ENCODE measurements around the gene USH1G.

USH1G gene

DNA sequence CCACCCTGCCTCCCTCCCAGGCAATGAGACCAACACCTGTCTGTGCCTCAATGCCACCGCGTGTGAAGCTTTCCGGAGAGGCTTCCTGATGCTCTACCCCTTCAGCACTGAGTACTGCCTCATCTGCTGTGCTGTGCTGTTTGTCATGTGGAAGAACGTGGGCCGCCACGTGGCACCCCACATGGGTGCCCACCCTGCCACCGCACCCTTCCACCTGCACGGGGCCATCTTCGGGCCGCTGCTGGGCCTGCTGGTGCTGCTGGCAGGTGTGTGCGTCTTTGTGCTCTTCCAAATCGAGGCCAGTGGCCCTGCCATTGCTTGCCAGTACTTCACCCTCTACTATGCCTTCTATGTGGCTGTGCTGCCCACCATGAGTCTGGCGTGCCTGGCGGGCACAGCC lies 23.6 kb upstream of the USH1G start:
- TF ChIP-seq EZH2 (optimal IDR thresholded peaks at IDR 0.05; ENCODE audit: low read depth, low read length) (no peak), CTCF (IDR thresholded peaks at IDR 0.05; ENCODE audit: low read length) (no peak), EZH2phosphoT487 (IDR thresholded peaks at IDR 0.05; ENCODE audit: low read length) (no peak)
- DNase-seq, result no peak
- no peak overlapping the region for H3K9ac ChIP-seq (ENCODE audit: low read length)
- H3K4me2 ChIP-seq (ENCODE audit: low read depth, low read length), result no peak overlapping the region
- H3K9me2 ChIP-seq (replicated peaks; ENCODE audit: insufficient read depth, low read length), result no peaks in the 10 kb centered on the region
- H3F3A ChIP-seq (ENCODE audit: insufficient read depth, low read length), result no peaks in the 10 kb centered on the region
- H3K9me3 ChIP-seq (replicated peaks; ENCODE audit: insufficient read depth, low read length), result no peaks in the 10 kb centered on the region
- H3K79me2 ChIP-seq (ENCODE audit: low read length), result no peaks in the 10 kb centered on the region
- H3K4me3 ChIP-seq (ENCODE audit: low read length), result no peak overlapping the region
- peaks cover 86% of the 10 kb centered on the region for H3K27me3 ChIP-seq (replicated peaks; ENCODE audit: insufficient read depth, low read length)
- no peaks in the 10 kb centered on the region for H4K20me1 ChIP-seq (ENCODE audit: insufficient read depth, low read length)
- no peak overlapping the region for H2AFZ ChIP-seq (ENCODE audit: low read length)
- H3K27ac ChIP-seq (ENCODE audit: low read length), result no peak overlapping the region
- peaks cover 7% of the 10 kb centered on the region; the same call in 1 of the 2 replicates for H3K4me1 ChIP-seq (ENCODE audit: low read length)
- H3K36me3 ChIP-seq (replicated peaks; ENCODE audit: insufficient read depth, low read length), result no peaks in the 10 kb centered on the region

DNA sequence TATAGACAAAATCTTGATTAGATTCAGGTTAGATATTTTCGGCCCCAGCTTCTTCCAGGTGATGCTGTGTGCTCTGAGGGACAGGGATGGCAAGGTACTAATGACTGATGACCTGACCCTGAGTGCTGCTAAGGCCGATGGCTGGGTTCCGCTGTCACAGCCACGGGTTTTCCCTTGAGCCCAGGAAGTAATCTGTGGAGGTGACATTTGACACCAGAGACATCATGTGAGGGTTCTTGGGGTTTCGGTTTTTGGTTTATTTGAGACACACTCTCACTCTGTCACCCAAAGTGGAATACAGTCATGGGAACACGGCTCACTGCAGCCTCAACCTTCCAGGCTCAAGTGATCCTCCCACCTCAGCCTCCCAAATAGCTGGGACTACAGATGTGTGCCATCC lies 22.5 kb upstream of the USH1G start:
- TF ChIP-seq EZH2phosphoT487 (IDR thresholded peaks at IDR 0.05; ENCODE audit: low read length) (no peak), EZH2 (optimal IDR thresholded peaks at IDR 0.05; ENCODE audit: low read depth, low read length) (no peak), CTCF (IDR thresholded peaks at IDR 0.05; ENCODE audit: low read length) (no peak)
- Histone ChIP-seq H3K9me2 (replicated peaks; ENCODE audit: insufficient read depth, low read length) (no peaks in the 10 kb centered on the region), H3K4me3 (ENCODE audit: low read length) (no peak overlapping the region), H3F3A (ENCODE audit: insufficient read depth, low read length) (no peaks in the 10 kb centered on the region), H3K27me3 (replicated peaks; ENCODE audit: insufficient read depth, low read length) (peaks cover 86% of the 10 kb centered on the region), H2AFZ (ENCODE audit: low read length) (no peak overlapping the region), H3K36me3 (replicated peaks; ENCODE audit: insufficient read depth, low read length) (no peaks in the 10 kb centered on the region), H3K4me1 (ENCODE audit: low read length) (peaks cover 7% of the 10 kb centered on the region; the same call in 1 of the 2 replicates), H3K9ac (ENCODE audit: low read length) (no peak overlapping the region), H3K27ac (ENCODE audit: low read length) (no peak overlapping the region), H3K79me2 (ENCODE audit: low read length) (no peaks in the 10 kb centered on the region), H3K4me2 (ENCODE audit: low read depth, low read length) (no peak overlapping the region), H3K9me3 (replicated peaks; ENCODE audit: insufficient read depth, low read length) (no peaks in the 10 kb centered on the region), H4K20me1 (ENCODE audit: insufficient read depth, low read length) (no peaks in the 10 kb centered on the region)
- peak; percentile 36 for DNase-seq

DNA sequence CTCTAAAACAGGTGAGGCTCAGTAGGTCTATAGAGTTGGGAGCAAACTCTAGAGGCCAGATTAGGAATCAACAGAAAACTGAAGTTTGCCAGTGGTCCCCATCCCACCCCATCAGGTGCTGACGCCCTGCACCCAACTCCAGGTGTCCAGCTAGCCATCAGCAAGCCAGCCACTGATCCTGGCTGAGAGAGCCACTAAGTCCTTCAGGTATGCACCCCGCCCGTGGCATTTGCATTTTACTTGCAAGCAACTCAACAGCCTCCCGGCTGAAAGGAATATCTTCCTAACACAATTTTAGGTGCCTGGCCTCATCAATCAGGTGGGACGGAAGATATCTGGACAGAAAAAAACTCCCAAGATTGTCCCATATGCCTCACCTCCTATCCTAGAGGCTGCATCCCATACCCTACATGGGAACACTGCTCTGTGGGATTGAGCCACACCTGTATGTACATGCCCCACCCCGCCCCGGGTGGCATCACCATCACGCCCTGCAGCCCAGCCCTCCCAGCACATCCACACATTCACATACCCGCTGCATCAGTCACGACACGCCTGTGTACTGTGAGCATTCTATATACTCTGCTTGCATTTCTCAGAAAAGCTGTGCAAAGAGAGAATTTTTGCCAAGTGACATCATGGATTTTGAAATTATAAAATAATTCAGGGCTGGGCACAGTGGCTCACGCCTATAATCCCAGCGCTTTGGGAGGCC lies 20.9 kb upstream of the USH1G start:
- no peaks in the 10 kb centered on the region for H4K20me1 ChIP-seq (ENCODE audit: insufficient read depth, low read length)
- peaks cover 80% of the 10 kb centered on the region for H3K27me3 ChIP-seq (replicated peaks; ENCODE audit: insufficient read depth, low read length)
- H3K9me3 ChIP-seq (replicated peaks; ENCODE audit: insufficient read depth, low read length), result no peaks in the 10 kb centered on the region
- H3K9me2 ChIP-seq (replicated peaks; ENCODE audit: insufficient read depth, low read length), result no peaks in the 10 kb centered on the region
- peaks cover 7% of the 10 kb centered on the region; the same call in 1 of the 2 replicates for H3K4me1 ChIP-seq (ENCODE audit: low read length)
- no peak overlapping the region for H2AFZ ChIP-seq (ENCODE audit: low read length)
- no peak overlapping the region for H3K4me2 ChIP-seq (ENCODE audit: low read depth, low read length)
- no peak overlapping the region for H3K27ac ChIP-seq (ENCODE audit: low read length)
- H3K79me2 ChIP-seq (ENCODE audit: low read length), result no peaks in the 10 kb centered on the region
- no peaks in the 10 kb centered on the region for H3F3A ChIP-seq (ENCODE audit: insufficient read depth, low read length)
- no peak for DNase-seq
- TF ChIP-seq EZH2 (optimal IDR thresholded peaks at IDR 0.05; ENCODE audit: low read depth, low read length) (no peak), EZH2phosphoT487 (IDR thresholded peaks at IDR 0.05; ENCODE audit: low read length) (no peak), CTCF (IDR thresholded peaks at IDR 0.05; ENCODE audit: low read length) (no peak)
- no peak overlapping the region for H3K4me3 ChIP-seq (ENCODE audit: low read length)
- H3K36me3 ChIP-seq (replicated peaks; ENCODE audit: insufficient read depth, low read length), result no peaks in the 10 kb centered on the region
- H3K9ac ChIP-seq (ENCODE audit: low read length), result no peak overlapping the region

Measured in MM.1S (cell line).